Stimulated activated CD8-positive, alpha-beta memory T cell treated with anti-CD3 and anti-CD28 coated beads, Interleukin-12 subunit alpha, Interleukin-12 subunit beta, amount 100 ng/mL, for 1 hour (primary cell): ENCODE measurements around the gene PRIMPOL.
"Not testable (repeated sequence)": the region's sequence is repeated elsewhere in the genome, so short reads cannot be mapped to it uniquely, and the experiment has no call there.

Experiments
- DNase-seq: peaks from one replicate; pipeline ENCODE4 v3.0.0-alpha.2; 2020; ENCODE audit warnings: low read depth

The PRIMPOL gene

GRCh38 chr4:184636897-184637296, 12.6 kb upstream of the PRIMPOL start:
- DNase-seq: no peak

DNA sequence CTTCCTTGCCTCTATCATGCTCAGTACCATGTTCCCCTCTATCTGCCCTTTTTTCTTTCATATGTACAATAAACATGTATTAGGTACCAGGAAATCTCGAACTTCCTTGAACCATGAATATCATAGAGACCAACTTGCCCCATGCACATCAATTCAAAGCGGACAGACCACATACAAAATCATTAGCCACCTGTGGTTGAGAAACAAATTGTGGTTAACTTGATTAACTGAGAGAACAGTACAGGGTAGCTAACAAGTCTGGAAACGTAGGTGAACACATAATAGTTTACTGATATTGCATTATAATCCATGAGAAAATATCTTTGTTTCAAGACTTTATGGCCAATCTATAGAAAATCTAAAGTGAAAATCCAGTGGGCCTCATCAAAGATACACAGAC, 8.5 kb upstream of the PRIMPOL start:
- no peak for DNase-seq

GRCh38 chr4:184641451-184641850, 8.1 kb upstream of the PRIMPOL start:
- DNase-seq: no peak

GRCh38 chr4:184643731-184644130, 5.8 kb upstream of the PRIMPOL start:
- DNase-seq: no peak

- no peak for DNase-seq
These were observed 4.8 kb upstream of the PRIMPOL start for GRCh38 chr4:184644553-184645307.

DNA sequence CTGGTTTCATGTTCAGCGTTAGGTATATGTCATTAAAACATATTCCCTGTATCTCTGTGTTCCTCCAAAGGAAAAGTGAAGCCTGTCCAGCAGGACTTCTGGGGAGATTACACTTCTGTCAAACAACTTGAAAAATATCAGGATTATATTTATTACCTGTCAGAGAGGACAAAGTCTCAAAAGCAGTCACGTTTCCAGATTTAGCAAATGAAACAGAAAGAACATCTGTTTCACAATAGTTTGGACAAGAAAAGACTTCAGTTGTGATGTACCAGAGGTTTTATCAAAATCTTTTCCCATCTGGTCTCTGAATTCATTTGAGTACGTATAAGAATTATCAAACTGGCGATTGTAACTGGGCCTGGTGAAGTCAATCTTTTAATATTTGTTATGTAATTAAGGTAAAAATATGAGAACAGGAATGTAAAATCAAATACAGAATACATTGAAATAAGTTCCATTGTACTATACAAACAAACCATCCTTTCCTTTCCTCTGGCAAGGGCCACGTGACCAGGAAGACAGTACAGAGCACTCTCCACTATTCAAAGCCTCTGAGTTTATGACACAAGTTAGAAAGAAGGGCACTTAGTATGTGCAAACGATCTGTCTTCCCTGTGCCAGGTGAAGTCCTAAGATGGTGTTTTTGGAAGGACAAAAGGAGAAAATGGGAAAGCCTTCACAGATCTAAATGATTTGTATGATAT, 3.5 kb upstream of the PRIMPOL start:
- no peak for DNase-seq

GRCh38 chr4:184647266-184648053, 2.1 kb upstream of the PRIMPOL start:
- no peak for DNase-seq

DNA sequence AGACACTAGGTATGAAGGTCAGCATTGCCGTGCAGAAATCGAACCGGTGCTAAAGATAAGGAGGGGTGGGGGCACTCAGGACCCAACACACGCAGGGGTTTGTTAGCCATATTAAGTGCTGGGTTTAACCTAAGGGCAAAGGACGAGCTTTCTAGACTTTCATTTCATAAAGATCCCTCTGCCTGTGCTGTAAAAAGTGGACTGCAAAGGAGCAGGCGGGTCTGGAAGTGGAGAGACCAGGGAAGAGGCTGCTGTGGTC, 1.6 kb upstream of the PRIMPOL start:
- DNase-seq: no peak

- no peak for DNase-seq
These were observed 1.1 kb upstream of the PRIMPOL start for GRCh38 chr4:184648313-184649025.

GRCh38 chr4:184649971-184650855, 675 bp downstream of the PRIMPOL start:
- DNase-seq: no peak

- no peak for DNase-seq
These were observed 2.4 kb downstream of the PRIMPOL start for GRCh38 chr4:184651899-184652298.

DNA sequence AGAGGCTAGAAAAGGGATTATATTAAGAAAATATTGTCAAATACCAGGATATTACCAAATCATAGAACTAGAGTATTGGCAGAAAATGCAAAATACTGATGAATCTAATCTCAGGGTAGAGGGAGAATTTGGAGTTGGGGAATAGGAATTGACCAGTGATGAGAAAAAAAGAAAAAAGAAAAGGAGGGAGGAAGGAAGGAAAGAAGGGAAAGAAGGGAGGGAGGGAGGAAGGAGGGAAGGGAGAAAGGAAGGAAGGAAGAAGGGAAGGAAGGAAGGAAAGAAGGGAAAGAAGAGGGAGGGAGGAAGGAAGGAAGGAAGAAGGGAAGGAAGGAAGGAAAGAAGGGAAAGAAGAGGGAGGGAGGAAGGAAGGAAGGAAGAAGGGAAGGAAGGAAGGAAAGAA, 3.1 kb downstream of the PRIMPOL start:
- not testable (repeated sequence) for DNase-seq

GRCh38 chr4:184653650-184654049, 4.1 kb downstream of the PRIMPOL start:
- DNase-seq: no peak

- DNase-seq: no peak
These were observed 6.6 kb downstream of the PRIMPOL start for GRCh38 chr4:184655889-184656869.

DNA sequence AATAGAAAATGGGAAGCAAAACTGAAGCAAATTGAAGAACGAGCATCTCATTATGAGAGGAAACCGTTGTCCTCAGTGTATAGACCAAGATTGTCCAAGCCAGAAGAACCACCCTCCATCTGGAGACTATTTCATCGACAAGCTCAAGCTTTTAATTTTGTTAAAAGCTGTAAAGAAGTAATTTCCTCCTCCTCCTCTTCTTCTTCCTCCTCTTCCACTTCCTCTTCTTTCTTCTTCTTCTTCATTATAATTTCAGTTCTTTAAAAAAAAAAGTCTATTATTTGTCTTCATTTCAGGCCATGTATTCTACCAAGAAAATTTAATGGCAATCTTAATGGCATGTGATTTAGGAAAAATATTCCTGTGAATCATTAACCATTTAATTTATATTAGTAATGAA, 7.6 kb downstream of the PRIMPOL start:
- DNase-seq: no peak

DNA sequence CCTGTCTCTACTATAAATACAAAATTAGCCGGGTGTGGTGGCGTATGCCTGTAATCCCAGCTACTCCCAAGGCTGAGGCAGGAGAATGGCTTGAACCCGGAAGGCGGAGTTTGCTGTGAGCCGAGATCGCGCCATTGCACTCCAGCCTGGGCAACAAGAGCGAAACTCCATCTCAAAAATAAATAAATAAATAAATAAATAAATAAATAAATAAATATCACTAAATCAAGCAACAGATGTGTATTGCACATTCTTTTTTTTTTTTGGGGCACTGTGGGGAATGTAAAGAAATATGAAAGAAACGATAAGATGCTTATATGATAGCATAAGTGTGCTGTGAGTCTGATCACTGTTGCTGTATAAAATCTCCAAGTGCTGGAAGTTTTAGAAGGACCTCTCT, 8.3 kb downstream of the PRIMPOL start:
- not testable (repeated sequence) for DNase-seq

GRCh38 chr4:184660978-184661377, 11.4 kb downstream of the PRIMPOL start:
- no peak for DNase-seq

GRCh38 chr4:184662236-184662635, 12.7 kb downstream of the PRIMPOL start:
- no peak for DNase-seq

DNA sequence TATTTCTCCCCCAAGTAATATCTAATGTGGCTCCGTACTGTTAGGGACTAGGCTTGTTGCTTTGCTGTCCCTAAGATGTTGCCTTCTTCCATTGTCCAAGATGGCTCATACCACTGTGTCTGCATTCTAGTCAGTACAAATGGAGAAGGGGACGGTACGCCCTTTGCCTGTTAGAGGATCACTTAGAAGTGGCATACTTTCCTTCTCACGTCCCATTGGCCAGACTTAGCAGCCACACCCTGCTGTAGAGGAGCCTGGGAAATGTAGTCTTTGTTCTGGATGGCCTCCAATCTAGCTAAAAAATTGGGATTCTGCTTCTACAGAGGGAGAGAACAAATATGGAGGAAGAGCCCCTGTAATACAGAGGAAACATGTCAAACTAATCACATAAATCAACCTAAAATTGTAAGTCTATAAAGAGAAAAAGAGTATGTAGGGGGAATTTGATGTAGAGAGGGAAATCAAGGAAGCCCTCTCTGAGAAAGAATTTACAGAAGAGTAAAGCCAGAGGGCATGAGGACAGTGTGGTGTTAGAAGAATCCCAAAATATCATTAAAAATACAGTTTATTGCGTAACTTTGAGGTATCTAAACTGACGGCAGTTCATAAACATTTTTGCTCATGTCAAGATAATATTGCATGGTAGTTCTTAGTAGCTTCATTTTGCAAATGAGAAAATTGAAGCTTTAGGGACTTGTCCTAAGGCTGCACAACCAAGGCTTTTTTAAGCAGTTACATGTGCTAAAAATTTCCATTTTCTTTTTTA, 15.1 kb downstream of the PRIMPOL start:
- DNase-seq: no peak
